ENCODE data around the gene CENPP. TPM values are rescaled to one million over a fixed set of nuclear protein-coding genes. Genes with fewer than 3 reads are reported as not detected.

The CENPP gene
- total RNA-seq, 1 donor from 2014 or later: 9.3 TPM

GRCh38 chr9:92369075-92369474 lies 43.3 kb downstream of the CENPP start:
- DNase-seq (ENCODE audit: extremely low spot score in 2 of 2): no peak
- no peaks in the 10 kb centered on the region for H3K27me3 ChIP-seq
- TF ChIP-seq, protein P1, sequence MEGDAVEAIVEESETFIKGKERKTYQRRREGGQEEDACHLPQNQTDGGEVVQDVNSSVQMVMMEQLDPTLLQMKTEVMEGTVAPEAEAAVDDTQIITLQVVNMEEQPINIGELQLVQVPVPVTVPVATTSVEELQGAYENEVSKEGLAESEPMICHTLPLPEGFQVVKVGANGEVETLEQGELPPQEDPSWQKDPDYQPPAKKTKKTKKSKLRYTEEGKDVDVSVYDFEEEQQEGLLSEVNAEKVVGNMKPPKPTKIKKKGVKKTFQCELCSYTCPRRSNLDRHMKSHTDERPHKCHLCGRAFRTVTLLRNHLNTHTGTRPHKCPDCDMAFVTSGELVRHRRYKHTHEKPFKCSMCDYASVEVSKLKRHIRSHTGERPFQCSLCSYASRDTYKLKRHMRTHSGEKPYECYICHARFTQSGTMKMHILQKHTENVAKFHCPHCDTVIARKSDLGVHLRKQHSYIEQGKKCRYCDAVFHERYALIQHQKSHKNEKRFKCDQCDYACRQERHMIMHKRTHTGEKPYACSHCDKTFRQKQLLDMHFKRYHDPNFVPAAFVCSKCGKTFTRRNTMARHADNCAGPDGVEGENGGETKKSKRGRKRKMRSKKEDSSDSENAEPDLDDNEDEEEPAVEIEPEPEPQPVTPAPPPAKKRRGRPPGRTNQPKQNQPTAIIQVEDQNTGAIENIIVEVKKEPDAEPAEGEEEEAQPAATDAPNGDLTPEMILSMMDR (IDR thresholded peaks at IDR 0.05): no peak
- no peak for TF ChIP-seq POLR2A (IDR thresholded peaks at IDR 0.05)
- no peak for TF ChIP-seq POLR2AphosphoS5 (IDR thresholded peaks at IDR 0.05; ENCODE audit: insufficient read depth in 1 of 2, low read depth in 1 of 2)
- intact Hi-C loops (cut with DNase I): no loop called here
- no peaks in the 10 kb centered on the region for H3K4me1 ChIP-seq
- no peaks in the 10 kb centered on the region for H3K36me3 ChIP-seq
- no peak overlapping the region for H3K27ac ChIP-seq
- H3K9me3 ChIP-seq: peaks cover 6% of the 10 kb centered on the region
- H3K4me3 ChIP-seq: no peak overlapping the region

- Histone ChIP-seq H3K27me3 (no peaks in the 10 kb centered on the region), H3K27ac (no peak overlapping the region), H3K4me1 (no peaks in the 10 kb centered on the region), H3K4me3 (no peak overlapping the region), H3K9me3 (peaks cover 6% of the 10 kb centered on the region), H3K36me3 (no peaks in the 10 kb centered on the region)
- no peak for DNase-seq (ENCODE audit: extremely low spot score in 2 of 2)
- TF ChIP-seq POLR2A (IDR thresholded peaks at IDR 0.05): no peak
- TF ChIP-seq, protein P1 (IDR thresholded peaks at IDR 0.05): no peak
- intact Hi-C loops (cut with DNase I): no loop called here
Observed at GRCh38 chr9:92373167-92373566, 47.4 kb downstream of the CENPP start.

GRCh38 chr9:92377876-92378275 lies 52.1 kb downstream of the CENPP start:
- intact Hi-C loops (cut with DNase I): no loop called here
- no peak for TF ChIP-seq POLR2A (IDR thresholded peaks at IDR 0.05)
- no peak for TF ChIP-seq POLR2AphosphoS5 (IDR thresholded peaks at IDR 0.05; ENCODE audit: insufficient read depth in 1 of 2, low read depth in 1 of 2)
- TF ChIP-seq, protein P1 (IDR thresholded peaks at IDR 0.05): no peak
- H3K27ac ChIP-seq: peak overlapping the region; percentile 38

GRCh38 chr9:92378865-92379560 lies 53.3 kb downstream of the CENPP start:
- H3K9me3 ChIP-seq: no peaks in the 10 kb centered on the region
- no peaks in the 10 kb centered on the region for H3K4me1 ChIP-seq
- no peak overlapping the region for H3K27ac ChIP-seq
- H3K27me3 ChIP-seq: no peaks in the 10 kb centered on the region
- intact Hi-C loops (cut with DNase I): no loop called here
- DNase-seq (ENCODE audit: extremely low spot score in 2 of 2): no peak
- TF ChIP-seq, protein P1 (IDR thresholded peaks at IDR 0.05): no peak
- TF ChIP-seq POLR2A (IDR thresholded peaks at IDR 0.05) (no peak), POLR2AphosphoS5 (IDR thresholded peaks at IDR 0.05; ENCODE audit: insufficient read depth in 1 of 2, low read depth in 1 of 2) (no peak)
- no peaks in the 10 kb centered on the region for H3K36me3 ChIP-seq
- H3K4me3 ChIP-seq: no peak overlapping the region

More at GRCh38 chr9:92377876-92378275, 52.1 kb downstream of the CENPP start:
- H3K36me3 ChIP-seq: no peaks in the 10 kb centered on the region
- peaks cover 3% of the 10 kb centered on the region for H3K9me3 ChIP-seq
- DNase-seq (ENCODE audit: extremely low spot score in 2 of 2): no peak
- no peak overlapping the region for H3K4me3 ChIP-seq
- no peaks in the 10 kb centered on the region for H3K4me1 ChIP-seq
- no peaks in the 10 kb centered on the region for H3K27me3 ChIP-seq

DNA sequence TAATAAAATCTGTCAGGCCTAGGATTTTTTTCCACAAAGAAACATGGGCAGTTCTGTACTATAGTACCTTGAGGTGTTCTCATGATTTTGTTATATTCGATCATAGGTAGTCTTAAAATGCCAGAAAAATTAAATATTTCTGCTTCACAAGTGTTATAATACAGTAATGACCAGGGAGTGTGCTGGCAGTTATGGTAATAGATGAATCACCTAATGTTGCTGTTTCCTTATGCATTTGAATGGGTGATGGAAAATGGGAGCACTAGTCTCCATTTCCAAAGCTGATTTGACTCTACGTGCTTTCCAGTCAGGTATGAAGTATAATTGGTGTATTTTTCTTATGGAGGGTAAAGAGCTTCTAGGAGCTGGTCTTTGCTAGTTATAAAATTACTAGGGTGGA lies 54.9 kb downstream of the CENPP start:
- no peak for DNase-seq (ENCODE audit: extremely low spot score in 2 of 2)
- Histone ChIP-seq H3K36me3 (no peaks in the 10 kb centered on the region), H3K4me3 (no peak overlapping the region), H3K27ac (no peak overlapping the region), H3K4me1 (no peaks in the 10 kb centered on the region), H3K27me3 (no peaks in the 10 kb centered on the region), H3K9me3 (no peaks in the 10 kb centered on the region)
- TF ChIP-seq POLR2A (IDR thresholded peaks at IDR 0.05): no peak
- TF ChIP-seq, protein P1 (IDR thresholded peaks at IDR 0.05): no peak
- TF ChIP-seq POLR2AphosphoS5 (IDR thresholded peaks at IDR 0.05; ENCODE audit: insufficient read depth in 1 of 2, low read depth in 1 of 2): no peak
- intact Hi-C loops (cut with DNase I): no loop called here

All from vagina (tissue), 2 donors.